PC-9 (cell line): ENCODE results near the gene DELE1.

Experiments used
- CTCF ChIP-seq: fragments of 200-600 bp; sonication (generic); conservative IDR thresholded peaks from 2 replicates; pipeline ENCODE4 v1.6.1; 2017; ENCODE audit warnings: mixed run types, antibody characterized with exemption, mild to moderate bottlenecking, moderate library complexity
- EZH2 ChIP-seq: fragments of 200-600 bp; sonication (generic); IDR thresholded peaks from 2 replicates; pipeline ENCODE4 v1.8.0; 2017; ENCODE audit warnings: antibody characterized with exemption, low read depth

- TF ChIP-seq CTCF, result peak; percentile 96
- TF ChIP-seq EZH2, result no peak
Observed at GRCh38 chr5:141968914-141969608, 45.4 kb downstream of the DELE1 start, which contains the start of gene RNF14.
